Measurements from ENCODE around the gene SRP54.
"Not testable (repeated sequence)": the region's sequence is repeated elsewhere in the genome, so short reads cannot be mapped to it uniquely, and the experiment has no call there.

The SRP54 gene

DNA sequence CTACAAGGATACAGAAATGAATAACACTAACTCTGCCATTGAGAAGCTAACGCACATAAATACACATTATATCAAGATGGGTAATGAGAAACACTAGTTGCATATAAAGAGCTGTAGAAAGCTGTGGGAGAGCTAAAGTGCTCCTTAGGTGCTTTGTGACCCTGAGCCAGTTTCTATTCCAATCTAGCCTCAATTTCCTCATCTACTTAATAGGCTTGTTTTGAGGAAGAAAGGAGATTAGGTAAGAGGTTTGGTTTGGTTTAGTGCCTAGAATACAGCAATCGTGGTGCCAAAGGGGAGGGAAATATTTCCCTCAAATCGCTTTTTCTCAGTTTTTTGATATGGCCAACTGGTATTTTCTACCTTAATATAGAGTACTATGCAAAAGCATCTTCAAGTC lies 994 bp downstream of the SRP54 start:
- DNase-seq (ENCODE audit: low read depth in 2 of 2) = no peak

DNA sequence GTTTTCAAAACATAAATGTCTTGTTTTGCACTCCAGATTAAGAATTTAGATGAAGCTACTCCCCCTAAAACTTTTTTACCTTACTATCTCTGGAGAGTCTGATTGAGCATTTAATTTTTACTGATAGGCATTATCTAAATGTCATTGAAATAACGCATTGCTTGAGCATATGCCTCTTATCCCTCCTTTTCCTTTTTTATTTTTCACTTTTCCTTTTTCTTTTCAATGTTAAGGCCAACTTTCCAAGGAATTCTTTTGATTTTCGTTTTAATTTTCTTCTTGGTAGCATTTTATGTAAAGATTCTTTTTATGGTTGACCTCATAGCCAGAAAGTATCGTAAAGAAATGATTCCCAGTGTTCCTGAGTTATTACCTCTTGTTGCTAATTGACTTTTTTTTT lies 2.9 kb downstream of the SRP54 start:
- DNase-seq (ENCODE audit: low read depth in 2 of 2) = no peak

- DNase-seq (ENCODE audit: low read depth in 2 of 2) = no peak
Observed at GRCh38 chr14:34987180-34987579, 4.4 kb downstream of the SRP54 start.

DNA sequence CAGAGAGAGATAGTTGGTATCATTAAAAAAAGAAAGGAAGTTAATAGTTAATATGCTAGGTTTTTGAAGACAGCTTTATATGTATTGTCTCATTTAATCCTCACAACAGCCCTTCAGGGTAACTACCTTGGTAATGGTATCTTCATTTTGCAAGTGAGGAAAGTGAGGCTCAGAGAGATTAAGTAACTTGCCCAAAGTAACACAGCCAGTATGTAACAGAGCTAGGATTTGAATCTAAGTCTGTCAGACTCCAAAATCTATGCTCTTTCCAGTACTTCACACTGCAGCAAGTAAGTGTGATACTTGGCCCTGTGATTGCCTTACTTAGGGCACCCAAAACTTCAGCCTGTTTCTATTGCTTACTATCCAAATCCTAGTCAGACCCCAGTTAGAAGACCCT lies 7.0 kb downstream of the SRP54 start:
- DNase-seq (ENCODE audit: low read depth in 2 of 2) = no peak

- DNase-seq (ENCODE audit: low read depth in 2 of 2) = no peak
Observed at GRCh38 chr14:34993426-34993825, 10.6 kb downstream of the SRP54 start.

DNA sequence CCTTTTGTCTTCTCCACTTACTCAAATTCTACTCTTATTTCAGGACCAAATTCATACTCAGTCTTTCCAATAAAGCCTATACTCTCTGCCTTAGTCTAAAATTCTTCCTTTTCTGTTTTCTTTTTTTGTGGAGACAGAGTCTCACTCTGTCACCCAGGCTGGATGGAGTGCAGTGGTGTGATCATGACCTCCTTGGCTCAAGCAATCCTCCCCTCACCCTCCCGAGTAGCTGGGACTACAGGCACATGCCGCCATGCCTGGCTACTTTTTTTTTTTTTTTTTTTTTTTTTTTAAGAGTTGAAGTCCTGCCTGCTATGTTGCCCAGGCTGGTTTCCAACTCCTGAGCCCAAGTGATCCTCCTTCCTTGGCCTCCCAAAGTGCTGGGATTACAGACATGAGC lies 11.9 kb downstream of the SRP54 start:
- DNase-seq (ENCODE audit: low read depth in 2 of 2) = no peak

DNA sequence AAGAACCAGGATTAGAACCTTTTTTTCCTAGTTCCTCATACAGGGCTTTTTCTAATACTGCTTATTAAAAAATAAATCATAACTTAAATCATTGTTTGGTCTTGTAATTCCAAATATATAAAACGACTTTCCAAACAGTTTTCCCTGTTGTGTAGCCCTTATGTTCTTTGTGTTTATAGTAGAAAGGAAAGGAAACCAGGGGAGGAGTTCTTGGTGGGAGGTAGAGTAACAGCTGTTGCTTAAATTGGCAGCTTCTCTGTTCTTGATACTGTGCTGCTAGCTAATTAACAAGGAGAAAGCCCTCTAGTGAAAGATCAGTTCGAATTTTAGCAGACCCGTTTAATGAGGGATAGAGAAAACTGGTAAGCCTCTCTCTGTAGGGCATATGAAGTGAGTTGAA lies 15.0 kb downstream of the SRP54 start:
- no peak for DNase-seq (ENCODE audit: low read depth in 2 of 2)

DNA sequence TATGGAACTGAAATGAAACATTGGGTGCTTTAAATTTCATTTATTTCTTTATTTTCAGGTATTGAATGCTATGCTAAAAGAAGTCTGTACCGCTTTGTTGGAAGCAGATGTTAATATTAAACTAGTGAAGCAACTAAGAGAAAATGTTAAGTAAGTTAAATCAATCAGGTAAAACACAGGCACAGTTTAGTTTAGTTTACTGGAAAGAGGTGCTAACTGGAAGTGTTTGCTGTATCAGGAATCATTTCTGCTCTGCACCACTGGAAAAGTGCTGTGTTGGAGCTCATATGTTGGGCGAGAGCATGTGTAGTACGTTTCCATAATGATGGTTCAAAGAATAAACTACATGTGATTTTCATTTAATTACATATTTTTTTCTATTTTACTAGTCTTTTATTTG lies 16.7 kb downstream of the SRP54 start:
- DNase-seq (ENCODE audit: low read depth in 2 of 2) = no peak

DNA sequence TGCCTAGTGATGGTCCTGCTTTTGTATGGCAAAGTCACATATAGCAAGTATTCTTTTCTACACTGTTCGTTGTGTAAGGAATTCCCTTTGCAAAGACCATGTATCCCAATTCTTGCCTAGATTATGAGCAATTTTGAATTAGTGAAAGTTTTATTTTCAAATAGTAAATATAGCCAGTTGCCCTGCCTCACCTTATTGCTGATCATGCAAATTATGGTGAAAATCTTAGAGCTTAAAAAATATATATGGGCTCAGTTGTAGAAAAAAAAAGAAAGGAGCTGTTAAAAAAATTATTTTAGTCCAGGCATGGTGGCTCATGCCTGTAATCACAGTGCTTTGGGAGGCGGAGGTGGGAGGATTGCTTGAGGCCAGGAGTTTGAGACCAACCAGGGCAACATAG lies 18.8 kb downstream of the SRP54 start:
- DNase-seq (ENCODE audit: low read depth in 2 of 2) = no peak

- DNase-seq (ENCODE audit: low read depth in 2 of 2) = no peak
Observed at GRCh38 chr14:35004839-35005238, 22.0 kb downstream of the SRP54 start.

GRCh38 chr14:35016568-35016967 lies 33.8 kb downstream of the SRP54 start:
- no peak for DNase-seq (ENCODE audit: low read depth in 2 of 2)

DNA sequence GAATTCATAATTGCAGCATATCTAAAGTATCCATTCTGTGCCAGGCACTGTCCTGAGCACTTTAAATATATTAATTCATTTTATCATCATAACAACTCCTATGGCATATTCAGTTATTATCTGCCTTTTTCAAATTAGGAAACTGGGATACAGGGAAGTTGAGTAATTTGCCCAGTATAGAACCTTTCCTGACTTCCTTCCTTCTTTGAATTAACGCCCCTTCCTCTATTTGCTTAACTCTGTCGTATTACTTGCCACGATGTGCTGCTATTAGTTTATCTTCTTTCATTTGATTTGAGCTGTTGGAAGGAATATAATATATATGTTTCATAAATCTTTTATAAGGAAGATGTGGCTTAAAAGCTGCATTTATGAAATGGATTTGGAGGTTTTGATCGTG lies 37.9 kb downstream of the SRP54 start:
- DNase-seq (ENCODE audit: low read depth in 2 of 2) = no peak

- no peak for DNase-seq (ENCODE audit: low read depth in 2 of 2)
Observed at GRCh38 chr14:35028435-35028834, 45.6 kb downstream of the SRP54 start.

- no peak for DNase-seq (ENCODE audit: low read depth in 2 of 2)
Observed at GRCh38 chr14:35032562-35032961, 49.8 kb downstream of the SRP54 start.

DNA sequence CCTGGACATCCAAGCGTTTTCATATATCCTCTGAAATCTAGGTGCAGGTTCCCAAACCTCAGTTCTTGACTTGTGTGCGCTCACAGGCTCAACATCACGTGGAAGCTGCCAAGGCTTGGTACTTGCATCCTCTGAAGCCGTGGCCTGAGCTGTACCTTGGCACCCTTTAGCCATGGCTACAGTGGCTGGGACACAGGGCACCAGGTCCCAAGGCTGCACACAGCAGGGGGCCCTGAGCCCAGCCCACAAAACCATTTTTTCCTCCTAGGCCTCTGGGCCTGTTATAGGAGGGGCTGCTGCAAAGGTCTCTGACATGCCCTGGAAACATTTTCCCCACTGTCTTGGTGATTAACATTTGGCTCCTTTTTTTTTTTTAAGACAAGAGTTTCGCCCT lies 51.6 kb downstream of the SRP54 start:
- DNase-seq (ENCODE audit: low read depth in 2 of 2) = no peak

DNA sequence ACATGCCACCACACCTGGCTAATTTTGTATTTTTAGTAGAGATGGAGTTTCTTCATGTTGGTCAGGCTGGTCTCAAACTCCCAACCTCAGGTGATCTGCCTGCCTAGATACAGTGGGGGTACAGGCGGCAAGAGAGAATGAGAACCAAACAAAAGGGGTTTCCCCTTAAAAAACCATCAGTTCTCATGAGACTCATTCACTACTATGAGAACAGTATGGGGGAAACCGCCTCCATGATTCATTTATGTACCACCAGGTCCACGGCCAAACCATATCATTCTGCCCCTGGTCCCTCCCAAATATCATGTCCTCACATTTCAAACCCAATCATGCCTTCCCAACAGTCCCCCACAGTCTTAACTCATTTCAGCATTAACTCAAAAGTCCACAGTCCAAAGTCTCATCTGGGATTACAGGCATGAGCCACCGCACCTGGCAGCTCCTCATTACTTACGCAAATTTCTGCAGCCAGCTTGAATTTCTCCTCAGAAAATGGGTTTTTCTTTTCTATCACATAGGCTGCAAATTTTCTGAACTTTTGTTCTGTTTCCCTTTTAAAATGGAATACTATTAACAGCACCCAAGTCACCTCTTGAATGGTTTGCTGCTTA lies 52.3 kb downstream of the SRP54 start:
- DNase-seq (ENCODE audit: low read depth in 2 of 2) = not testable (repeated sequence)

DNA sequence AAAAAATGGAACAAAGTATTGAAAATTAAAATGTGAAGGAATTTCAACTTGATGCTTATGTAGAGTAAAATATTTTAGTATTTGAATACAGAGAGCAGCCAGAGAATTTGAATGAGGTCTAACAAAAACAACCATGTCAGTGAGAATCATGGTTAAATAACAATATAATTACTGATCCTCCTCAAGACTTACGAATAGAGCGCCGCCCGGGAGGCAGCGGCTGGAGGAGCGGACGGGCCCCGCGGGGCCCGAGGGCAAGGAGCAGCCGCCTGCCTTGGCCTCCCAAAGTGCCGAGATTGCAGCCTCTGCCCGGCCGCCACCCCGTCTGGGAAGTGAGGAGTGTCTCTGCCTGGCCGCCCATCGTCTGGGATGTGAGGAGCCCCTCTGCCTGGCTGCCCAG lies 55.5 kb downstream of the SRP54 start:
- DNase-seq (ENCODE audit: low read depth in 2 of 2) = not testable (repeated sequence)

GRCh38 chr14:35042632-35043031 lies 59.8 kb downstream of the SRP54 start:
- no peak for DNase-seq (ENCODE audit: low read depth in 2 of 2)

DNA sequence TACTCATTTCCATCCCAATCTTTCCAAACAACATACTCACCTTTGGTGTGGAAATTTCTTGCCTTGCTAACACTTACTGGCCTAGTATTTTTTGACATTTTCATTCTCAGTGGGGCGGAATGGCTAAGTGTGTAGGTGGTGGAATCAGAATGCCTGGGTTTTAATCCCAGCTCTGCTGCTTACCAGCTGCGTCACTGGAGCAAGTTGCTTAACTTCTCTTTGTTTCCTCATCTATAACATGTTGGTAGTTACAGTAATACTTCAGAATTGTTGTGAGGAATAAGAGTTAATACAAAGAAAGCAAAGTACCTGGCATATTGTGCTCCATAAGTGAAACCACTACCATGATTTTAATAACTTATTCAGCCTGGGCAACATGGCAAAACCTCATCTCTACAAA lies 60.3 kb downstream of the SRP54 start:
- DNase-seq (ENCODE audit: low read depth in 2 of 2) = no peak

DNA sequence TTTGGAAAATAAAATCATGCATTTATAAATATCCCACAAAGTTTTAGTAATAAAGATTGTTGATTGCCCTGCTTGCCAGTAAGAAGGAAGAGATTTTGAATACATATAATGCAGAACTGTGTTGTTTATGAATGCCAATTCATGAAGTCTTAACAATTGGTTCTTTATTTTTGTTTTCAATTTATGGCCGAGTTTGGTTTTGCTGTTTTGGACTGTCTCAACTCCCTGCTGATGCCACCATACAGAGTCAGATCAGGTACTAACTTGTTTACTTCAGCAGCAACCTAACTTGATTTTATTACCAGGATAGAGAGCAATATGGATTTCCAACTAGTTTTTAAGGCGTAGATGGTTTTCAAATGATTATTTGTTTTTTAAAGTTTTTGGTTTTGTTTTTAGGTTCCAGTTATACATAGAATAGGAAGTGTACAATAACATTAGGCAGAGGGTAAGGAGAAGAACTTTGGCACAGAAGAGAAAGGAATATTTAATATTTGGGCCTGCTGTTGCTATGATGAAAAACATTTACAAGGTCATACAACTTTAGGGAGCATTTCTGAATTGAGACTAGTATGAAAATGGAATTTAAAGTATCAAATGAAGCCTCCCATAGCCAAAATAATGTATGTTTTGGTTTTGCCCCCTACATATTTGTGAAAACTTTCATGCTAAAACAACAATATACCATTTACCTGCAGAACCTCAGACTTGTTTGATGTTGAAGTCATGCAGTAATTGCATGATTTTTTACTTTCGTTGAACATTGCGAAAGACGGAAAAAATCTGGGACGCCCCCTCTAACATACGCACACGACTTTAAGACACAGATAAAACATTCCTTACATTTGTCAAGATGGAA lies 62.4 kb downstream of the SRP54 start:
- no peak for DNase-seq (ENCODE audit: low read depth in 2 of 2)

DNA sequence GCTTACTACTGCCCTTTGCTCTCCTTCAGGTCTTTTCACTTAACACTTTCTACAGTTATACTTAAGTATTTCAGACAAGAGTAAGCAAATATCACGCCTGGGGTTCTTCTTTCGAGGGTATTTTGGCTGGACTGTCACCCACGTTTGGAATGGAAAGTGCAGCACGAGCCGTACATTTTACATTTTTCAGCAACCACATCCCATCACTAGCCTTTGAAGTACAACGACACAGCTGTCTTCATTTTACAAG lies 62.9 kb downstream of the SRP54 start:
- DNase-seq (ENCODE audit: low read depth in 2 of 2) = no peak

GRCh38 chr14:35046048-35046750 lies 63.4 kb downstream of the SRP54 start, which contains the start of gene FAM177A1:
Gene FAM177A1 (plus strand): TSS chr14:35046272. CDS start chr14:35046464, 192 bp downstream.
- peak; percentile 97 to 98 for DNase-seq (ENCODE audit: low read depth in 2 of 2)
